GM21723 (cell line): ENCODE data around the gene AHCY.
"Not testable (repeated sequence)": the region's sequence is repeated elsewhere in the genome, so short reads cannot be mapped to it uniquely, and the experiment has no call there.

ENCODE experiments used
- ATAC-seq: cut with Tn5 transposase; IDR thresholded peaks from one replicate; pipeline ENCODE4 v1.9.1; 2021; ENCODE audit warnings: mild to moderate bottlenecking, moderate library complexity; ENCODE audit not compliant: unreplicated experiment

Gene AHCY

DNA sequence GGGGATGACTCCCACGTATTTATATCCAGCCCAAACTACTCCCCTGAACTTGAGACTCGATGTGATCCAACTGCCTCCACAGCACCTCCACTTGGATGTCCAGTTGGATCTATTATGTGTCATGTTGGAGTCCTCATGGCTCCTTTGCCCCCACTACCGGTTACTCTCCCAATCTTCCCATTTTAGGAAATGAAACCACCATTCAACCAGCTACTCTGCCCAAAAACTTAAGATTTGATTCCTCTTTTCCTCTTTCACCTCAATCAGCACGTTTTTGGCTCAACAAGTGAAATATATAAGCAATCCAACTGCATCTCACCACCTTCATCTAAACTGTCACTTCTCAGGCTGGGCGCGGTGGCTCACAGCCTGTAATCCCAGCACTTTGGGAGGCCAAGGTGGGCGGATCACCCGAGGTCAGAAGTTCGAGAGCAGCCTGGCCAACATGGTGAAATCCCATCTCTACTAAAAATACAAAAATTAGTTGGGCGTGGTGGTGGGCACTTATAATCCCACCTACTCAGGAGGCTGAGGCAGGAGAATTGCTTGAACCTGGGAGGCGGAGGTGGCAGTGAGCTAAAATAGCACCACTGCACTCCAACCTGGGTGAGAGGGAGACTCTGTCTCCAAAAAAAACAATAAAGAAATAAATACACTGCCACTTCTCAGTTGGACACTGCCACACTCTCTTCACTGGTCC is 3.4 kb downstream of the AHCY start:
- no peak for ATAC-seq

DNA sequence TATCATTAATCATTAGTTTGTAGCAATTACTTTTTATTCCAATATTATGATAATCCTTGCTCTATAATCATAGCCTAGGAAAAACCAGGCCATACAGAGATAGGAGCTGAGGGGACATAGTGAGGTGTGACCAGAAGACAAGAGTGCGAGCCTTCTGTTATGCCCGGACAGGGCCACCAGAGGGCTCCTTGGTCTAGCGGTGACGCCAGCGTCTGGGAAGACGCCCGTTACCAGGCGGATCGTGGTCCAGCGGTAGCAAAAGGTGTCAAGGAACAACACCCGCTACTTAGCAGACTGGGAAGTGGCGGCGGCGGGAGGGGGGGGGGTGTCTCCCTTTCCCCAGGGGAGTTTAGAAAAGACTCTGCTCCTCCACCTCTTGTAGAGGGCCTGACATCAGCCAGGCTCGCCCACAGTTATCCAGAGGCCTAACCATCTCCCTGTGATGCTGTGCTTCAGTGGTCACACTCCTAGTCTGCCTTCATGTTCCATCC is 4.8 kb downstream of the AHCY start:
- ATAC-seq: not testable (repeated sequence)

DNA sequence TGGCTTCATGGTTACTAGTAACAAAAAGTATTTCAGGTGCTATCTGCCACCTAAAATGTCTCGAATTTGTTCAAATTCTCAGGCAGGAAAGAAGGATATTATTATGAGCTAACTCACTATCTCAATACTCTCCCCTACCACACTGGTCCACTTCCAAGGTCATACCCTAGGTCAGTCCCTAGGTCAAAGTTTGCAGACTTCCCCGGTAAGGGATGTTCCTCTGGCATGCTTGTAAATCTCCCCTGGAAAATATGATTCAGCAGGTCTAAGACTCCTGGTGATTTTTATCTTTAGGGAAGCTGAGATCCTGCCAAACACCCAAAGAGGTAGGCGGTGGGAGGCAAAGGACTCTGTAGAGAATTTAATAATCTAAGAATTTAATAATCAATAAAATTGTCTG is 6.7 kb downstream of the AHCY start:
- no peak for ATAC-seq

DNA sequence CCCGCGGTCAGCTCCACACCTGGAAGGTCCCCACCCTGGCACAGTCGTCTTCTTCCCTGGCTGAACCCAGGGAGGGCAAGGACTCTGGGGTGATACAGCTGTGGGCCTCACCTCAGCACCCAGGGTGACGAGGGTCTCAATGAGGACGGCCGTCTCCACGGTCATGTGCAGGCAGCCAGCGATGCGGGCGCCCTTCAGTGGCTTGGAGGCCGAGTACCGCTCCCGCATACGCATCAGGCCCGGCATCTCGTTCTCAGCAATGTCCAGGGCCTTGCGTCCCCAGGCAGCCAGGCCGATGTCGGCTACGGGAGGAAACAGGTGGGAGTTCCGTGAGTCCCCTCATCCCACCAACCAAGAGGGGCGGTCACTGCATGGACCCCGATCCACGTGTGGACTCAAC is 7.9 kb downstream of the AHCY start:
- ATAC-seq: no peak

DNA sequence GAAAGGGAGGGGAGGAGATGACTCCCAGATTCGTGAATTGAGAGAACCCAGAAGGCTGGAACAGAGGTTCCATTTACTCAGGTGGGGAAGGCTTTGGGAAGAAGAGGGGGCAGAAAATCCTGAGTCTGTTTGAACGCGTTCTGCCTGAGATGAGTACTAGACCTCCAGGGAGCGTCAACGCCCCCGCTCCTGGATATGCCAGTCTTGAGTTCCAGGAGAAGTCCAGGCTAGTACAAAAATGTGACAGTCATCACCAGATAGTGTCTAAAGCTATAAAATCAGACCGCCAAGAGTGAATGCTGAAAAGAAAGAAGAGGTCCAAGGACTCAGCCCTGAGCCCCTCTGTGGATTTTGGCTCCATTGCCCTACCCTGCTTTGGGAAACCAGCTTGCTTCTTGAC is 8.6 kb downstream of the AHCY start:
- ATAC-seq: no peak

DNA sequence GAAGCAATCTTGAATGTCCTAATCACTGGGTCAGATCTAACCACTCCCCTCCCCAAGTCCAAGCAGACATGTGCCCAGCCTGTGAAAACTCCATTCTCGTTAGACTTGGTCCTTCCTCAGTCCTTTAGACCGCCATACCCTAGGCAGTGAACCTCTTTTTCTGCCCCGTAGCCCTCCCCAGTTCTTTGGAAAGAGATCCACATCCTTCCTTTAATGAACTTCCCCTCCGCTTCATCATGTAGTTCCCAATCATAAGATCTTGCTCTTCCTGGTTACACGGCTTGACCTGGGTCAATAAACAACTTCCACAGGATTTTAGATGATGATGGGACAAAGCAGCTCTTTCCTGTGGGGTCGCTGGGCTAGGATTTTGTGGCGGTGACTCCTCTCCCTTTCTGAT is 9.6 kb downstream of the AHCY start:
- no peak for ATAC-seq

DNA sequence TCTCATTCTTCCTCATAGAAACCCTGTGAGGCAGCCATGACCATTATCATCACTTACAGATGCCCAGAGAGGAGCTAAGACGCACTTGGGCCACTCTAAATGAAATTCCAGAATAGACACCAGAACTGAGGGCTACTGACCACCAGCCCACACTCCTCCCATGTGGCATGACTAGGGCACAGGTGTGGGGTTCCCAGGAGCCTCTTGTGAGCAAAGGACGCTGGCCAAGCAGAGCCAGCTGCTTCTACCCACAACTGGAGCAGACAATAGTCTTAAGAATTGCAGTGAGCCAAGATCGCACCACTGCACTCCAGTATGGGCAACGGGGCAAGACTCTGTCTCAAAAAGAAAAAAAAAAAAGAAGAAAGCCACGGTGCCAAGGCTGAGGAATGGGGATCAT is 10.0 kb downstream of the AHCY start:
- ATAC-seq: no peak

DNA sequence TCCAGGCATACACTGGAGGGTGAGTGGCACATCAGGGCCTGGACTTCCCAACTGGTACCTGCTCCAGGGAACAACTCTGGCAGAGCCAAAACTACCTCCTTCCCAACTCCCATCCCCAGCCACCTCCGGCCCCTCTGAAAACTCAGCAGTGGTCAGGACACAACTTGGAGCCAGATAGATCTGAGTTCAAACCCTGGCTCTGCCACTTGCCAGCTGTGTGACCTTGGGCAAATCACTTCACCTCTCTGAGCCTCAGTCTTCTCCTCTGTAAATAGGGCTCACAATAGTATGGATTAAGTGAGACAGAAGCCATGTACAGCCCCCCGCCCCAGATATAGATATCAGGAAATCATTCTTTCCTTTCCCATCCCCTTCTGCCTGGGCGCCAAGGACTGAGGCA is 10.7 kb downstream of the AHCY start:
- no peak for ATAC-seq

DNA sequence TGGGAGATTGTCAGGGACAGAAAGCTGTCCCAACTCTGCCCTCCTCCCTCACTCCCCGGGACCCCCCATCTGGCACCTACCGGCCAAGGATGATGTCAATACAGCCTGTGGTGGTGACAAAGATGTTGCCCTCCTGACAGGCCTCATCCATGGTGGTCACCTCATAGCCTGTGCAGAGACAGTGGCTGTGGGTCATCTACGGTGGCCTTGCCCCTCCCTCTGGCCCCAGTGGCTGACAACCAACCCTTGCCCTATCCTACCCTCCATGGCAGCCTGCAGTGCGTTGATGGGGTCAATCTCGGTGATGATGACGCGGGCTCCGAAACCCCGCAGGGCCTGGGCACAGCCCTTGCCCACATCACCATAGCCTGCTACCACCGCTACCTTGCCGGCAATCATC is 12.7 kb downstream of the AHCY start:
- ATAC-seq: no peak

DNA sequence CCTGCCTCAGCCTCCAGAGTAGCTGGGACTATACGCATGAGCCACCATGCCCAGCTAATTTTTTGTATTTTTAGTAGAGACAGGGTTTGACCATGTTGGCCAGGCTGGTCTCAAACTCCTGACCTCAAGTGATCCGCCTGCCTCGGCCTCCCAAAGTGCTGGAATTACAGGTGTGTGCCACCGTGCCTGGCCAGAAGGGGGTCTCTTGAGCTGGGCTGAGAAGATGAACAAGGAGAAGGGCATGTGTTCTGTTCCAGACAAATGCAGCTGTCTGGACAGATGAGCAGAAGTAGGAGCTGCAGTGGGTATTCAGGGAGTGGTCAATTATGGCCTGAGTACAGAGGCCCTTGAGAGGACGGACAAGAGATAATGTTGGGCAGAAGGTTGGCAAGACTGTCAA is 15.7 kb downstream of the AHCY start:
- not testable (repeated sequence) for ATAC-seq

DNA sequence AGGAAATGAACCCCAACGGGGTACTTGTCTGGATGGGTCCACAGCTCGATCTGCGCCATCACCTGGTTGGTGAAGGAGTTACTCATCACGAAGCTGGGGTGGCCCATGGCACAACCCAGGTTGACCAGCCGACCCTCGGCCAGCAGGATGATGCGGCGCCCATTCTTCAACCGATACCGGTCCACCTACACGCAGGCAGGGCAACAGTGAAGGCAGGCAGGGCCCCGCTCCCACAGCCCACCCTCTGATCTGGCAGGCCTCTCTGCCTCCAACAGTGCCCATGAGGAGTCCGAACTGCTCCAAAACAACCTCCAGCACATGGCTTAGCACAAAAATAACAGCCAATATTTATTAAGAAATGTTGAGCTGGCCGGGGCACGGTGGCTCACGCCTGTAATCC is 17.7 kb downstream of the AHCY start:
- ATAC-seq: no peak

DNA sequence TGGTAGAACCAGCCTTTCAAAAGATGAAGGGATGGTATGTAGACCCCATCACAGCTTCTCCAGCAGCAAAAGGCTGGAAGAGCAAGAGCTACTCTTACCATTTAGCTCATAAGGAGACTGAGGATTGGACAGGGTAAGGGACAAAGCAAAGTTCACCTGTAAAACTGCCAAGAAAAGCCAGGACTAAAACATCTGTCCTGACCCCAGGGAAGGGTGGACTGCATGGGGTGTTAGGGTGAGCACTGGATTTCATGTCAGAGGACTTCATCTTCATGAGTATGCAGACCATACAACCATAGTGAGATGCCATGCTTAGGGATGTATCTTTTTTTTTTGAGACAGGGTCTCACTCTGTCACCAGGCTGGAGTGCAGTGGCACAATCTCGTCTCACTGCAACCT is 19.3 kb downstream of the AHCY start:
- ATAC-seq: no peak

DNA sequence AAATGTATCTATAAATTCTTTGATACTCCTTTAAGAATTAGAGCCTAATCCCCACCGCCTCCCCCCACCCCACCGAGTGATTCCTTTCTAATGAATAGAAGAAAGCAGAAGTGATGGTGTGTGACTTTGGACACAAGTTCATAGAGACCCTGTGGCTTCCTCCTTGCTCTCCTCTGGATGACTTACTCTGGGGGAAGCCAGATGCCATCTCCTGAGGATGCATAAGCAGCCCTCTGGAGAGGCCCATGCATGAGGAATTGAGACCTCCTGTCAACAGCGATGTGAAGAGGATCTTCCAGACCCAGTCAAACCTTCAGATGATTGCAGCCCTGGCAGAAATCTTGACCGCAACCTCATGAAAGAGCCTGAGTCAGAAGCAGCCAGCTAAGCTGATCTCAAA is 21.1 kb downstream of the AHCY start:
- ATAC-seq: no peak

DNA sequence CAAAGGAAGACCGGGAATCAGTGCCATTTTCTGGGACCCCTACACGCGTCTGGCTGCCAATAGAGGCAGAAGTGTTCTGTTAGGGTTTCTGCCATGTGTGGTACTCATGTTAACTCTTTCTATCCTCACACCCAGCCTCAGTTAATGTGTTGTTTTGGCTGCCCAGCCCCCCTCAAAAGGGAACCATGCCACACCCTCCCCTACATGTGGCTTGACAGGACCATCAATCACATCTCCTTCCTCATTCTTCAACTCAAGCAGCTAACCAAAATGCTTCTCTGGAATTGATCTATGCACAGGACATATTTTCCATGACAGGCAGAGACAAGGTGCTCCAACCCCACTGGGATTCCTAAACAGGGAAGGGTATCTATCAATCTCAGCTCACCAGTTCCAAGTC is 22.0 kb downstream of the AHCY start:
- ATAC-seq: no peak

DNA sequence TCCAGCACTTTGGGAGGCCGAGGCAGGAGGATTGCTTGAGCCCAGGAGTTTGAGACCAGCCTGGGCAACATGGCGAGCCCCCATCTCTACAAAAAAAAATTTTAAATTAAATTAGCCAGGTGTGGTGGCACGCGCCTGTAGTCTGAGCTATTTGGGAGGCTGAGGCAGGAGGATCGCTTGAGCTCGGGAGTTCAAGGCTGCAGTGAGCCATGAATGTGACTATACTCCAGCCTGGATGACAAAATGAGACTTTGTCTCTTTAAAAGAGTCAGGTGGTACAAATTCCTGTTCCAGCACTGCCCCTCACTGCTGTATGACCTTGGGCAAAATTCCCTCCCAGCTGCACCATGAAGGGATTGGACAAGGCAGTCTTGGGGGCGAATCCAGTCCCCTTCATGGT is 28.5 kb downstream of the AHCY start:
- ATAC-seq: no peak

DNA sequence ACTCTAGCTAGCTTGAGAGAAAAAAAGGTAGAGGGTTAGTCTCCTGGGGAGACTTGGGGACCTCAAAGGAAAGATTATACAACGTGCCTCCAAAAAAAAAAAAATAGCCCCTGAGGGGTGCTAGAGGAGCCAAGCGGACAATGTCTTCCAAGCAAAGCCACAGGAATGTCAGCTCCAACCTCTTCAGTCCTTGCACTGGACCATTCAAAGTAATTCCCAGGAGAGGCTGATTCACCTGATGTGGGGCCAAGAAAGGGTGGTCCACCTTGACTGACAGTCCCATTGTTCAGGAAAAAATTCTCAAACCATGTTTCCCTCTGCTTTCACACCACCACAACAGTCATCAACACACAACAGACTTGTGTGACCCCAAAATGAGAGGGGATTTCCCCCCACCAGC is 31.2 kb downstream of the AHCY start:
- no peak for ATAC-seq

DNA sequence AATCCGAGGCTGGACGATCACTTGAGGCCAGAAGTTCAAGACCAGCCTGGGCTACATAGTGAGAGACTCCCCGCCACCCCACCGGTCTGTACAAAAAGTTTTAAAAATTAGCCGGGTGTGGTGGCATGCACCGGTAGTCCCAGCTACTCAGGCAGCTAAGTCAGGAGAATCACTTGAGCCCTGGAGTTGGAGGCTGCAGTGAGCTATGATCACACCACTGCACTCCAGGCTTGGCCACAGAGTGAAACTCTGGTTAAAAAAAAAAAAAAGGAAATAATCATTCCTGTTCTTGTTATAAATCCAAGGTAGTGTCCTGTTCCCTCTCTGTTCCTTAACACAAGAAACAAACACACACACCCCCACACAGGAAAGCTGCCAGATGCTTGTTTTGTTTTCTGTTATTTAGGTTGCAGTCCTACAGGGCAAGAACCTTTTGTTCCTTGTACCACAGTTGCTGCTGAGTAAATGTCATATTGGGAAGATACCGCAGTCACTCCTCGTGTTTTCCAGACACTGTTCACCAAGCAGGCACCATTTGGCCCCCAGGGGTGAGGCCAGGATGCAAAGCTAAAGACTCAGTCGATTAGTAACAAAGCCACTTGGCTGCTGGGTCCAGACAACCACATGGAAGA is 33.0 kb downstream of the AHCY start:
- no peak for ATAC-seq

DNA sequence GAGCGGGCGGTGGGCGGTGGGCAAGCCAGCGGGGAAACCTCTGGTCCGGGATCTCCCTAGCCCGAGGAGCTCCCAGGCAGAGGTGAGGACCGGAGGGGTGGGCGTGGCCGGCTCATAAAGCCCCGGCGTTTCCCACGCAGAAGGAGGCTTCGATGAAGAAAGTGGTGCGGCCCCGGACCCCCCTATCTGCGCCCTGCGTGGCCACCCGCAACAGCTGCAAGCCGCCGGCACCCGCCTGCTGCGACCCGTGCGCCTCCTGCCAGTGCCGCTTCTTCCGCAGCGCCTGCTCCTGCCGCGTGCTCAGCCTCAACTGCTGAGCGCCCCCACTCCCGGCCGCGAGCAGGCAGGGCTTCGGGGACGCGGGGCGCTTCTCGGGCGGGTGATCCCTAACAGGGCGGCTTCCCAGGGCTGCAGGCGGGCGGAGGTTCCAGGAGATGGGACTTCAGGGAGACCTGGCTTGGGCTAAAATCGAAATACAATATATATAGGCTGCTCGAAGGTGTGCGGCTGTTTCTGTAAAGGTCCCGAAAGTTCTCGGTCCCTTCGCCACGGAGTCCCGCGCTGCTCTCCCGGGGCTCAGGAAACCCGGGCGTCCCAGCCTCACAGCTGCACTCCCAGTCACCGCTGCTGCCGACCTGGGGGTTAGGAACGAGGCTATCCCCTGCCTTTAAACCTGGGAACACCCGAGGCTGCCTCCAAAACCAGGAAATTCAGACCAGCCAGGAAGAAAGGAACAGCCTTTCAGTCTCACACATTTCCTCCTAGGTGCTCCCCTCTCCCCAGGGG is 34.1 kb downstream of the AHCY start:
- no peak for ATAC-seq

DNA sequence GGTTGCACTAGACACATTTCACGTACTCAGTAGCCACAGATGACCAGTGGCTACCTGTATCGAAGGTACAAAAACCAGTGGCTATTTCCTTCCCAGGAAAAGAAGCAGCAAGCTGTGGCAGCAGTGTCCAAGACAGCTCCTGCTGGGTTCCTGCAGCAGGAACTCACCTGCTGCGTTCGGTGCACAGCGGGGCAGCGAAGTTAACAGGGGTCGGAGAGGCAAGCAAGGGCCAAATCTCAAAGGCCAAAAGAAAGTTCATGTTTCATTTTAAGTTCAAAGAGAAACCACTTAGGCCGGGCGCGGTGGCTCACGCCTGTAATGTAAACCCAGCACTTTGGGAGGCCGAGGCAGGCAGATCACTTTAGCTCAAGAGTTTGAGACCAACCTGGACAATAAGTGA is 35.0 kb downstream of the AHCY start:
- ATAC-seq: no peak

DNA sequence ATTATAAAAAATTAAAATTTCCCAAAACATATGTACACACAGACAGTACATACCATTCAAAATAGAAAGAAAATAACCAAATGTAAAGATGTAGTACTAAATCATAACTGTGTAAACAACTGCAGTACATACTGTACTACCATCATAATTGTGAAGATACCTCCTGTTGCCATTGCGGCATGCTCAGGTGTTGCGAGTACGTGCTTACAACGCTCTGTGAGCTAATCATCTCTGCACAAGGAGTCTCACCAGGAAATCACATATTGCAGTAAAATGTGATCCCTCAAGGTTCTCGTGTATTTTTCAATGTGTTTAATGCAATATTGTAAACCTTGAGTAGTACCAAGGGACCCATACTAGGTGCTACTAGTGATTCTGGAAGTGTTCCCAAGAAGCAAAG is 39.0 kb downstream of the AHCY start:
- ATAC-seq: no peak

DNA sequence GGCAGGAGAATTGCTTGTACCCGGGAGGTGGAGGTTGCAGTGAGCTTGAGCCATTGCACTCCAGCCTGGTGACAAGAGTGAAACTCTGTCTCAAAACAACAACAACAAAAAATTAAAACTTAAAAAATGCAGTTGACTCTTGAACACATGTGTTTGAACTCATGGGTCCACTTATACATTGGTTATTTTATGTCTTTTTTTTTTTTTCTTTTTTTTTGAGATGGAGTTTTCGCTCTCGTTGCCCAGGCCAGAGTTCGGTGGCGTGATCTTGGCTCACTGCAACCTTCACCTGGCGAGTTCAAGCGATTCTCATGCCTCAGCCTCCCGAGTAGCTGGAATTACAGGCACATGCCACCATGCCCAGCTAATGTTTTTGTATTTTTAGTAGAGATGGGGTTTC is 39.7 kb downstream of the AHCY start:
- not testable (repeated sequence) for ATAC-seq
